ENCODE results near the gene GID4.

- TF ChIP-seq CTCF (IDR thresholded peaks at IDR 0.05; ENCODE audit: low read depth, low read length, poor library complexity, severe bottlenecking) (no peak), EZH2phosphoT487 (IDR thresholded peaks at IDR 0.05; ENCODE audit: borderline replicate concordance, low read length) (no peak)
Observed at GRCh38 chr17:18074566-18075272, 35.5 kb downstream of the GID4 start.
